Activated CD8-positive, alpha-beta T cell treated with anti-CD3 and anti-CD28 coated beads for 36 hours (primary cell): ENCODE results near the gene VPS13D. TPM values are rescaled to one million over a fixed set of nuclear protein-coding genes. Genes with fewer than 3 reads are reported as not detected.

Experiments used
- ATAC-seq: fragments of 200-7000 bp; cut with Tn5 transposase; one replicate; pipeline ENCODE4 v1.10.0; 2021; ENCODE audit warnings: mild to moderate bottlenecking, moderate library complexity
- CTCF ChIA-PET: fragments of 350-600 bp; sonication (Branson Sonifier 250); formaldehyde crosslinking; loops from one replicate; lab custom pipeline; 2021; ENCODE audit warnings: antibody characterized with exemption; lab: Charles Lee
- POLR2A ChIA-PET: fragments of 350-600 bp; sonication (Branson Sonifier 250); formaldehyde crosslinking; loops from one replicate; lab custom pipeline; 2021; ENCODE audit warnings: antibody characterized with exemption; lab: Charles Lee
- DNase-seq: peaks from one replicate; pipeline ENCODE4 v3.0.0-alpha.2; 2020
- H3K27ac Mint-ChIP-seq: one replicate; pipeline ENCODE4 v1.8.0; 2021; ENCODE audit warnings: mild to moderate bottlenecking, mixed read lengths
- H3K27me3 Mint-ChIP-seq: one replicate; pipeline ENCODE4 v1.8.0; 2021; ENCODE audit warnings: mixed read lengths
- H3K36me3 Mint-ChIP-seq: one replicate; pipeline ENCODE4 v1.8.0; 2021; ENCODE audit warnings: low read depth, mixed read lengths
- H3K4me1 Mint-ChIP-seq: one replicate; pipeline ENCODE4 v1.8.0; 2021; ENCODE audit warnings: low read depth, mixed read lengths
- H3K4me3 Mint-ChIP-seq: one replicate; pipeline ENCODE4 v1.8.0; 2021; ENCODE audit warnings: mild to moderate bottlenecking, moderate library complexity, mixed read lengths
- H3K9me3 Mint-ChIP-seq: one replicate; pipeline ENCODE4 v1.8.0; 2021; ENCODE audit warnings: mixed read lengths
- CTCF ChIP-seq: fragments of 200-600 bp; IDR thresholded peaks from one replicate; pipeline ENCODE4 v1.8.0; 2022; ENCODE audit warnings: antibody characterized with exemption, mild to moderate bottlenecking
- intact Hi-C: fragments of 100-400 bp; cut with micrococcal nuclease; formaldehyde crosslinking; loops from one replicate; pipeline ENCODE4 v1.10.0; 2022
- total RNA-seq, 2 experiments: library from RNA; stranded (reverse); gene quantifications; one replicate each; pipeline ENCODE4 v1.2.3, GENCODE V29; 2021

The VPS13D gene
- total RNA-seq, 2 experiments from 2014 or later: 28.1 to 30.7 TPM

- no peak for ATAC-seq
- Mint-ChIP-seq H3K36me3 (peaks cover 58% of the 10 kb centered on the region), H3K4me3 (no peak overlapping the region), H3K9me3 (peaks cover 11% of the 10 kb centered on the region), H3K27me3 (no peaks in the 10 kb centered on the region), H3K27ac (no peak overlapping the region), H3K4me1 (peaks cover 56% of the 10 kb centered on the region)
- ChIA-PET CTCF (interaction anchor here (1.5 to 1.8 kb wide), 3 partner anchors 10 to 12 kb away, joined by 3 to 6 read pairs (median 5); no protein-coding TSS in a partner anchor), POLR2A (no interaction called here)
- no peak for DNase-seq
- no peak for TF ChIP-seq CTCF
- intact Hi-C loops: no loop called here
Observed at GRCh38 chr1:12412439-12412838, 182.6 kb downstream of the VPS13D start.

GRCh38 chr1:12413664-12414410, 184.0 kb downstream of the VPS13D start:
- Mint-ChIP-seq H3K4me3 (no peak overlapping the region), H3K27me3 (no peaks in the 10 kb centered on the region), H3K9me3 (peaks cover 11% of the 10 kb centered on the region), H3K27ac (peak overlapping the region; percentile 86), H3K4me1 (peaks cover 45% of the 10 kb centered on the region), H3K36me3 (peaks cover 63% of the 10 kb centered on the region)
- ATAC-seq (no peak), DNase-seq (no peak)
- POLR2A ChIA-PET: interaction anchor here (0.6 to 1.9 kb wide), 3 partner anchors 11 to 29 kb away, joined by 3 to 7 read pairs (median 3); no protein-coding TSS in a partner anchor
- CTCF ChIA-PET: interaction anchor here (0.9 to 1.6 kb wide), 2 partner anchors 9 to 105 kb away, joined by 3 to 5 read pairs; no protein-coding TSS in a partner anchor
- intact Hi-C loops: no loop called here
- no peak for TF ChIP-seq CTCF

- Mint-ChIP-seq H3K9me3 (peaks cover 11% of the 10 kb centered on the region), H3K27me3 (no peaks in the 10 kb centered on the region), H3K4me1 (peaks cover 43% of the 10 kb centered on the region), H3K36me3 (peaks cover 59% of the 10 kb centered on the region), H3K27ac (peak overlapping the region; percentile 86), H3K4me3 (no peak overlapping the region)
- DNase-seq (no peak), ATAC-seq (peak; percentile 35)
- ChIA-PET CTCF (interaction anchor here (0.8 to 0.9 kb wide), 2 partner anchors 24 to 105 kb away, joined by 3 read pairs; no protein-coding TSS in a partner anchor), POLR2A (interaction anchor here (0.6 to 2.4 kb wide), 4 partner anchors 10 to 30 kb away, joined by 3 to 10 read pairs (median 5); no protein-coding TSS in a partner anchor)
- intact Hi-C loops: no loop called here
- no peak for TF ChIP-seq CTCF
Observed at GRCh38 chr1:12414444-12415018, 184.7 kb downstream of the VPS13D start.

- no peak overlapping the region for H3K4me3 Mint-ChIP-seq
- CTCF ChIA-PET: interaction anchor here (0.8 to 2.4 kb wide), 5 partner anchors 8 to 204 kb away, joined by 3 to 11 read pairs (median 4); partner anchors contain the start of gene DHRS3
- ATAC-seq (peak; percentile 80), DNase-seq (no peak)
- intact Hi-C loops: no loop called here
- no peaks in the 10 kb centered on the region for H3K27me3 Mint-ChIP-seq
- peaks cover 6% of the 10 kb centered on the region for H3K9me3 Mint-ChIP-seq
- POLR2A ChIA-PET: interaction anchor here (0.8 to 2.4 kb wide), 5 partner anchors 14 to 95 kb away, joined by 3 to 10 read pairs (median 6); no protein-coding TSS in a partner anchor
- H3K36me3 Mint-ChIP-seq: peaks cover 56% of the 10 kb centered on the region
- H3K27ac Mint-ChIP-seq: peak overlapping the region; percentile 86
- no peak for TF ChIP-seq CTCF
- H3K4me1 Mint-ChIP-seq: peaks cover 42% of the 10 kb centered on the region
Observed at GRCh38 chr1:12415038-12415466, 185.2 kb downstream of the VPS13D start.
